ENCODE measurements around the gene CENPE.

GRCh38 chr4:103193457-103193856 is 4.7 kb downstream of the CENPE start:
- TF ChIP-seq MAX (IDR thresholded peaks at IDR 0.05) (no peak), EP300 (IDR thresholded peaks at IDR 0.05; ENCODE audit: borderline replicate concordance) (no peak), RAD21 (IDR thresholded peaks at IDR 0.05; ENCODE audit: low read depth) (no peak), USF1 (IDR thresholded peaks at IDR 0.05) (no peak), FOXM1 (IDR thresholded peaks at IDR 0.05; ENCODE audit: borderline replicate concordance, low read depth) (no peak), CEBPB (IDR thresholded peaks at IDR 0.05) (no peak), YY1 (IDR thresholded peaks at IDR 0.05; ENCODE audit: low read depth) (no peak), EGR1 (IDR thresholded peaks at IDR 0.05) (no peak)
